Nephron (organoid): Measurements from ENCODE around the gene DYNC1LI1.
A peak's percentile ranks its signal among the peaks of the same experiment; 100 is the strongest.

Experiments used
- H3K27ac Mint-ChIP-seq, 3 experiments: 2 replicates each; pipeline ENCODE4 v1.8.0; 2020; ENCODE audit warnings: mixed read lengths in 3 of 3, mild to moderate bottlenecking in 2 of 3, moderate library complexity in 1 of 3
- H3K27me3 Mint-ChIP-seq: 2 replicates; pipeline ENCODE4 v1.8.0; 2021; ENCODE audit warnings: low read depth, mild to moderate bottlenecking, moderate library complexity, mixed read lengths
- H3K36me3 Mint-ChIP-seq: 2 replicates; pipeline ENCODE4 v1.8.0; 2020; ENCODE audit warnings: low read depth, mixed read lengths
- H3K4me1 Mint-ChIP-seq: 2 replicates; pipeline ENCODE4 v1.8.0; 2020; ENCODE audit warnings: mixed read lengths
- H3K4me3 Mint-ChIP-seq, 3 experiments: 2 replicates each; pipeline ENCODE4 v1.8.0; 2020; ENCODE audit warnings: mild to moderate bottlenecking in 3 of 3, mixed read lengths in 3 of 3, moderate library complexity in 2 of 3
- H3K9me3 Mint-ChIP-seq: 2 replicates; pipeline ENCODE4 v1.8.0; 2020; ENCODE audit warnings: mixed read lengths
- TF ChIP-seq, protein P1 (sequence below), 3 experiments: fragments of 200-600 bp; sonication (generic); IDR thresholded peaks; one replicate each; pipeline ENCODE4 v1.5.0; 2021; ENCODE audit warnings: antibody characterized with exemption in 3 of 3; ENCODE audit not compliant: unreplicated experiment in 3 of 3

The DYNC1LI1 gene

DNA sequence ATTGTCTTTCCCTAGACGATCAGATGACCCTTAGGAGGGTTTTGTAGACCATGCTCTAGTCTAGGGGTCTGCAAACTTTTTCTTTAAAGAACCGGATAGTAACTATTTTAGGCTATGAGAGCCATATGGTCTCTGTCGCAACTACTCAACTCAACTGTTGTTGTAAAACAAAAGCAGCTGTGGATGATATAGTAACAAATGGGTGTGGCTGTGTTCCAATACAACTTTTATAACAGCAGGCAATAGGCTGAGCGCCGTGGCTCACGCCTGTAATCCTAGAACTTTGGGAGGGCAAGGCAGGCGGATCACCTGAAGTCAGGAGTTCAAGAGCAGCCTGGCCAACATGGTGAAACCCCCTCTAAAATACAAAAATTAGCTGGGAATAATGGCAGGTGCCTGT is 61.9 kb downstream of the DYNC1LI1 start:
- no peak overlapping the region for H3K4me3 Mint-ChIP-seq
- H3K27ac Mint-ChIP-seq = peak overlapping the region in 2 of 3 experiments; percentile 8
- TF ChIP-seq, protein P1, sequence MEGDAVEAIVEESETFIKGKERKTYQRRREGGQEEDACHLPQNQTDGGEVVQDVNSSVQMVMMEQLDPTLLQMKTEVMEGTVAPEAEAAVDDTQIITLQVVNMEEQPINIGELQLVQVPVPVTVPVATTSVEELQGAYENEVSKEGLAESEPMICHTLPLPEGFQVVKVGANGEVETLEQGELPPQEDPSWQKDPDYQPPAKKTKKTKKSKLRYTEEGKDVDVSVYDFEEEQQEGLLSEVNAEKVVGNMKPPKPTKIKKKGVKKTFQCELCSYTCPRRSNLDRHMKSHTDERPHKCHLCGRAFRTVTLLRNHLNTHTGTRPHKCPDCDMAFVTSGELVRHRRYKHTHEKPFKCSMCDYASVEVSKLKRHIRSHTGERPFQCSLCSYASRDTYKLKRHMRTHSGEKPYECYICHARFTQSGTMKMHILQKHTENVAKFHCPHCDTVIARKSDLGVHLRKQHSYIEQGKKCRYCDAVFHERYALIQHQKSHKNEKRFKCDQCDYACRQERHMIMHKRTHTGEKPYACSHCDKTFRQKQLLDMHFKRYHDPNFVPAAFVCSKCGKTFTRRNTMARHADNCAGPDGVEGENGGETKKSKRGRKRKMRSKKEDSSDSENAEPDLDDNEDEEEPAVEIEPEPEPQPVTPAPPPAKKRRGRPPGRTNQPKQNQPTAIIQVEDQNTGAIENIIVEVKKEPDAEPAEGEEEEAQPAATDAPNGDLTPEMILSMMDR (IDR thresholded peaks at IDR 0.05; ENCODE audit: unreplicated experiment in 3 of 3) = no peak
- H3K27me3 Mint-ChIP-seq = no peaks in the 10 kb centered on the region
- H3K36me3 Mint-ChIP-seq = no peaks in the 10 kb centered on the region
- H3K9me3 Mint-ChIP-seq = no peaks in the 10 kb centered on the region
- H3K4me1 Mint-ChIP-seq = peaks cover 6% of the 10 kb centered on the region

DNA sequence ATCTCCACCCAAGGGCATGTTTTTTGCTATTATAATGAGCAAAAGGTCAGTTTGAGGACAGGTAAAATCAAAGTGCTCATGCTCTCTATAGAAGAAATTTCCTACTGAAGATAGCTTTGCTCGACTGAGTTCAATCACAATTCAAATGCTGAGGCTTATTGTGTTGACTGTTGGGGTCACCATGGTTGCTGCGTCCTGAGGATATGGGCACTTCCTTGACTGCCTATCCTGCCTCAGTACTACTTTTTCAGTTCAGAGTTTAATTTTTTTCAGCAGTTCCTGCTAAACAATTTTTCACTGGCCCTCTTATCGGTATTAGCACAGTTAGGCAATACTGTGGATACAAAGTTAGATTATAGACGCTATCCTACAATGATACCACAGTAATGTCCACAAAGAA is 64.2 kb downstream of the DYNC1LI1 start:
- Mint-ChIP-seq H3K27me3 (no peaks in the 10 kb centered on the region), H3K9me3 (no peaks in the 10 kb centered on the region), H3K27ac (no peak overlapping the region), H3K4me3 (no peak overlapping the region), H3K4me1 (peaks cover 15% of the 10 kb centered on the region), H3K36me3 (no peaks in the 10 kb centered on the region)
- TF ChIP-seq, protein P1 (IDR thresholded peaks at IDR 0.05; ENCODE audit: unreplicated experiment in 3 of 3) = no peak

DNA sequence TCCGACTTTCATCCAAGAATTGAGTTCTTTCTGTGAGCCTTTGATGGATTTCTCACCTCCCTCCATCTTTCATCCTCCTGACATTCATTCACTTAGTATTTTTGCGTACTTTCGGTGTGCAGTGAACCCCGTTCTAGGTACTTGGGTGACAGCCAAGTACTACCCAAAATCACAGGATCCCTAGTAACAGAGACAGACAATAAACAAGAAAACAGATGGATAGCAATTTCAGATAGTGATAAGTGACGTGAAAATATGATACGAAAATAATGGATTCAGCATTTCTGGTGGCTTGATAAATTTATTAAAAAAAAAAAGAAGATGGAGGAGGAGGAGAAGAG is 67.7 kb downstream of the DYNC1LI1 start:
- Mint-ChIP-seq H3K4me1 (peaks cover 34% of the 10 kb centered on the region), H3K4me3 (peak overlapping the region; percentile 96 to 100 (median 97)), H3K27me3 (no peaks in the 10 kb centered on the region), H3K27ac (peak overlapping the region; percentile 84 to 94 (median 92)), H3K36me3 (peaks cover 5% of the 10 kb centered on the region), H3K9me3 (no peaks in the 10 kb centered on the region)
- TF ChIP-seq, protein P1 (IDR thresholded peaks at IDR 0.05; ENCODE audit: unreplicated experiment in 3 of 3) = no peak

DNA sequence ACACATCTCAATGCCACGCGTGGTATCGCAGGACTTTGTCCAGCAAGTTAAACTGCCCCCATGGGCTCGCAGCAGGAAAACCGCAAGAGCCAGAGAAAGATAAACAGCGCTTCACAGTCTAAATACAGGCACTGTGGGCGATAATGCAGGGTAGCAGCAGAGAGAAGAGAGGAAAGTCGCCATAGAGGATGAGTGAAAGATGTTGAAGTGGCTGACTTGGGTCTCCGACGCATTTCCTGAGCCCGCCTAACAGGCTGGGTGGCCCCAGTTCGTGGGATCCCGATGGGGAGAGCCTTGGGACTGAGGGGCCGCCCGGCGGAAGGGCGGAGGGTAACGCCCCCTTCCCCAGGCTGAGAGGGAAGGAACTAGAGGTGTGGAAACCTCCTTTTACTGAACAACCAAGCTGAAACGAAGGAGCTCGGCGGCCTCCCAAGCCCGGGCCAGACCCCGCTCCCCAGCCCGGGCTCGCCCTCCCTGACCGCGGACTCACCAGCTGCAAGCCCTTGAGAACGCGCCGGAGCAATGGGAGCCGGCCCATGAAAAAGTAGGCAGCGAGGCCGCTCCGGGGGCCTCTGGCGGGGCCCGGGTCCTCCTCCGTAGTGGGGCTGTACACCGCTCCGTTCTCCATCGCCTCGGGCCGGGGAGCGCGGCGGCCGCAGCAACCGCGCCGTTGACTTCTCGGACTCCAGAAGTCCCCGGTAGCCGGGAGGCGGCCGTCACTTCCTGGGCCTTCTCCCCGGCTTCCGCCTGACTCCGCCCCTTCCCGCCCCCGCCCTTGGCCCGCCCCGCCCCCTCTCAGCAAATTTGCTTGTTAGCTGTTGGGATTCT is 68.3 kb downstream of the DYNC1LI1 start, which contains the start of gene CMTM6:
TSS of gene CMTM6 (minus strand) at position 735 of the 828 bp plus-strand sequence. CDS start at position 628, 107 bp downstream.
- Mint-ChIP-seq H3K27ac (peak within 1 kb of the TSS; percentile 84 to 98 (median 92)), H3K4me3 (peak within 1 kb of the TSS; percentile 96 to 100 (median 97)), H3K9me3 (no peaks in the 10 kb centered on the region), H3K36me3 (peaks cover 5% of the 10 kb centered on the region), H3K4me1 (peaks cover 34% of the 10 kb centered on the region), H3K27me3 (no peaks in the 10 kb centered on the region)
- TF ChIP-seq, protein P1 (IDR thresholded peaks at IDR 0.05; ENCODE audit: unreplicated experiment in 3 of 3) = no peak

DNA sequence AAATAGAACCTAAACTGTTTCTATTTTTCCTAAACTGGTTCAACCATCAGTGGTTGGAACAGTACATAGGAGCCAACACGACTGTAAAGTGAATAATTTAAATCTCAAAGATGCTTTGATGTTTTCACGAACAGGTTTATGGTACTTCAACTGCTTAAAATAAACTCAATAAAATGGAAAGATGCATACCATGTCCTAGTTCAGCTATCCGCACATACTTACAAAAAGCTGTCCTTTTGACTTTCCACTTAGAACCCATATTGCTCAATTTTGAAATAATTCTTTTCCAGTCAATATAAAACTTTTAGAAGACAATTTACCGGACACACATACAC is 68.9 kb downstream of the DYNC1LI1 start:
- peak overlapping the region; percentile 96 to 100 (median 97) for H3K4me3 Mint-ChIP-seq
- TF ChIP-seq, protein P1 (IDR thresholded peaks at IDR 0.05; ENCODE audit: unreplicated experiment in 3 of 3) = no peak
- peaks cover 34% of the 10 kb centered on the region for H3K4me1 Mint-ChIP-seq
- no peaks in the 10 kb centered on the region for H3K27me3 Mint-ChIP-seq
- no peaks in the 10 kb centered on the region for H3K9me3 Mint-ChIP-seq
- peak overlapping the region; percentile 84 to 98 (median 92) for H3K27ac Mint-ChIP-seq
- H3K36me3 Mint-ChIP-seq = peaks cover 7% of the 10 kb centered on the region
